ENCODE data around the gene RGS11. TPM values are rescaled to one million over a fixed set of nuclear protein-coding genes. Genes with fewer than 3 reads are reported as not detected.

Gene RGS11
- total RNA-seq, 1 donor from 2014 or later = 0.14 TPM

GRCh38 chr16:307691-308312 lies 32.1 kb upstream of the RGS11 start:
- DNase-seq = no peak
- intact Hi-C loops (cut with micrococcal nuclease) = no loop called here
- Mint-ChIP-seq H3K27me3 (no peaks in the 10 kb centered on the region), H3K4me1 (peaks cover 5% of the 10 kb centered on the region), H3K27ac (no peak overlapping the region), H3K4me3 (no peak overlapping the region), H3K36me3 (ENCODE audit: low read depth) (peaks cover 16% of the 10 kb centered on the region), H3K9me3 (no peaks in the 10 kb centered on the region)

GRCh38 chr16:306911-307370 lies 31.2 kb upstream of the RGS11 start:
- no peak for DNase-seq
- intact Hi-C loops (cut with micrococcal nuclease) = no loop called here
- H3K27me3 Mint-ChIP-seq = no peaks in the 10 kb centered on the region

GRCh38 chr16:305916-306626 lies 30.3 kb upstream of the RGS11 start:
- Mint-ChIP-seq H3K27ac (no peak overlapping the region), H3K9me3 (no peaks in the 10 kb centered on the region), H3K27me3 (no peaks in the 10 kb centered on the region), H3K36me3 (ENCODE audit: low read depth) (peaks cover 13% of the 10 kb centered on the region), H3K4me3 (no peak overlapping the region), H3K4me1 (peaks cover 5% of the 10 kb centered on the region)
- no peak for DNase-seq
- intact Hi-C loops (cut with micrococcal nuclease) = no loop called here

More at GRCh38 chr16:306911-307370, 31.2 kb upstream of the RGS11 start:
- no peak overlapping the region for H3K27ac Mint-ChIP-seq
- peaks cover 13% of the 10 kb centered on the region for H3K36me3 Mint-ChIP-seq (ENCODE audit: low read depth)
- no peaks in the 10 kb centered on the region for H3K9me3 Mint-ChIP-seq
- no peak overlapping the region for H3K4me3 Mint-ChIP-seq
- peaks cover 5% of the 10 kb centered on the region for H3K4me1 Mint-ChIP-seq

GRCh38 chr16:303760-304505 lies 28.2 kb upstream of the RGS11 start:
- H3K4me3 Mint-ChIP-seq = no peak overlapping the region

GRCh38 chr16:301950-302349 lies 26.2 kb upstream of the RGS11 start:
- peaks cover 10% of the 10 kb centered on the region for H3K36me3 Mint-ChIP-seq (ENCODE audit: low read depth)
- no peak overlapping the region for H3K27ac Mint-ChIP-seq
- no peak for DNase-seq
- H3K27me3 Mint-ChIP-seq = no peaks in the 10 kb centered on the region
- intact Hi-C loops (cut with micrococcal nuclease) = no loop called here
- no peaks in the 10 kb centered on the region for H3K4me1 Mint-ChIP-seq
- H3K4me3 Mint-ChIP-seq = no peak overlapping the region
- no peaks in the 10 kb centered on the region for H3K9me3 Mint-ChIP-seq

More at GRCh38 chr16:303760-304505, 28.2 kb upstream of the RGS11 start:
- intact Hi-C loops (cut with micrococcal nuclease) = no loop called here
- Mint-ChIP-seq H3K27me3 (no peaks in the 10 kb centered on the region), H3K4me1 (no peaks in the 10 kb centered on the region), H3K36me3 (ENCODE audit: low read depth) (peaks cover 10% of the 10 kb centered on the region), H3K27ac (no peak overlapping the region), H3K9me3 (no peaks in the 10 kb centered on the region)
- DNase-seq = no peak

GRCh38 chr16:301235-301634 lies 25.5 kb upstream of the RGS11 start:
- Mint-ChIP-seq H3K4me3 (no peak overlapping the region), H3K9me3 (no peaks in the 10 kb centered on the region), H3K27ac (no peak overlapping the region), H3K27me3 (no peaks in the 10 kb centered on the region), H3K36me3 (ENCODE audit: low read depth) (peaks cover 10% of the 10 kb centered on the region), H3K4me1 (no peaks in the 10 kb centered on the region)
- DNase-seq = no peak
- intact Hi-C loops (cut with micrococcal nuclease) = no loop called here

GRCh38 chr16:297832-298231 lies 22.1 kb upstream of the RGS11 start:
- no peak overlapping the region for H3K4me3 Mint-ChIP-seq
- DNase-seq = no peak
- no peaks in the 10 kb centered on the region for H3K9me3 Mint-ChIP-seq
- intact Hi-C loops (cut with micrococcal nuclease) = no loop called here
- H3K27me3 Mint-ChIP-seq = no peaks in the 10 kb centered on the region
- H3K4me1 Mint-ChIP-seq = no peaks in the 10 kb centered on the region
- peaks cover 3% of the 10 kb centered on the region for H3K36me3 Mint-ChIP-seq (ENCODE audit: low read depth)
- H3K27ac Mint-ChIP-seq = no peak overlapping the region

GRCh38 chr16:296806-297510 lies 21.2 kb upstream of the RGS11 start:
- H3K27me3 Mint-ChIP-seq = no peaks in the 10 kb centered on the region
- no peak overlapping the region for H3K27ac Mint-ChIP-seq
- peaks cover 7% of the 10 kb centered on the region for H3K36me3 Mint-ChIP-seq (ENCODE audit: low read depth)
- no peaks in the 10 kb centered on the region for H3K4me1 Mint-ChIP-seq
- no peaks in the 10 kb centered on the region for H3K9me3 Mint-ChIP-seq
- H3K4me3 Mint-ChIP-seq = no peak overlapping the region
- no peak for DNase-seq
- intact Hi-C loops (cut with micrococcal nuclease) = no loop called here

- H3K27me3 Mint-ChIP-seq = no peaks in the 10 kb centered on the region
Observed at GRCh38 chr16:296276-296675, 20.5 kb upstream of the RGS11 start.

GRCh38 chr16:293043-293775 lies 17.5 kb upstream of the RGS11 start:
- no peak overlapping the region for H3K4me3 Mint-ChIP-seq
- DNase-seq = no peak
- H3K36me3 Mint-ChIP-seq (ENCODE audit: low read depth) = peaks cover 7% of the 10 kb centered on the region
- no peaks in the 10 kb centered on the region for H3K4me1 Mint-ChIP-seq
- no peak overlapping the region for H3K27ac Mint-ChIP-seq
- H3K27me3 Mint-ChIP-seq = no peaks in the 10 kb centered on the region
- no peaks in the 10 kb centered on the region for H3K9me3 Mint-ChIP-seq
- intact Hi-C loops (cut with micrococcal nuclease) = no loop called here

More at GRCh38 chr16:296276-296675, 20.5 kb upstream of the RGS11 start:
- H3K4me3 Mint-ChIP-seq = no peak overlapping the region
- no peaks in the 10 kb centered on the region for H3K4me1 Mint-ChIP-seq
- H3K9me3 Mint-ChIP-seq = no peaks in the 10 kb centered on the region
- DNase-seq = no peak
- no peak overlapping the region for H3K27ac Mint-ChIP-seq
- intact Hi-C loops (cut with micrococcal nuclease) = no loop called here
- peaks cover 7% of the 10 kb centered on the region for H3K36me3 Mint-ChIP-seq (ENCODE audit: low read depth)

- no peak for DNase-seq
- Mint-ChIP-seq H3K4me1 (no peaks in the 10 kb centered on the region), H3K4me3 (no peak overlapping the region), H3K9me3 (no peaks in the 10 kb centered on the region), H3K27me3 (no peaks in the 10 kb centered on the region), H3K36me3 (ENCODE audit: low read depth) (peaks cover 10% of the 10 kb centered on the region), H3K27ac (no peak overlapping the region)
- intact Hi-C loops (cut with micrococcal nuclease) = no loop called here
Observed at GRCh38 chr16:291539-291938, 15.8 kb upstream of the RGS11 start.

GRCh38 chr16:290681-291405 lies 15.1 kb upstream of the RGS11 start:
- H3K4me3 Mint-ChIP-seq = no peak overlapping the region
- no peaks in the 10 kb centered on the region for H3K27me3 Mint-ChIP-seq
- no peaks in the 10 kb centered on the region for H3K4me1 Mint-ChIP-seq
- intact Hi-C loops (cut with micrococcal nuclease) = no loop called here
- peaks cover 12% of the 10 kb centered on the region for H3K36me3 Mint-ChIP-seq (ENCODE audit: low read depth)
- no peak for DNase-seq
- no peaks in the 10 kb centered on the region for H3K9me3 Mint-ChIP-seq
- H3K27ac Mint-ChIP-seq = no peak overlapping the region

Data from activated CD4-positive, alpha-beta T cell treated with anti-CD3 and anti-CD28 coated beads, Interleukin-2, amount 10 ng/mL, durations not matched to agents 24 days and 14 days (primary cell).